HUDEP-2 (cell line): ENCODE data around the gene SV2B.

Experiments used
- DNase-seq, 76 experiments: peaks; one replicate each; lab custom pipeline; 2025; ENCODE audit not compliant: unreplicated experiment in 76 of 76; lab: John Stamatoyannopoulos, UW

Gene SV2B

DNA sequence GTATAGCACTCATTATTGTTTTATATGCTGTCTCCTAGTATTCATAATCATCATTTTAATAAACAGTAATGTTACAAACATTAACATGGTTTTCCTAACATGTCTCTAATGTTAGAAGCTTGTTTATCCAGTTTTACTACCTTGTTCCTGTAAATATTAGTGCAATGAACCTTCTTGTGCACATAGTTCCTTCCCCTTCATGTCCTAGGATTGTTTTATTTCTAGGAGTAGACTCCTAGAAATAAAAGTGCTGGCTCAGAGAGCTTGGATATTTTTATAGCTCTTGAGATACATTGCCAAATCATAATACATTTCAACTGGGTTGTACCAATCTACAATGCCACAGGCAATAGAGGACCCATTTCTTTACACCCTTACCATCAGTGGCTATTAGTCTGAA lies 161.3 kb downstream of the SV2B start:
- DNase-seq = no peak

DNA sequence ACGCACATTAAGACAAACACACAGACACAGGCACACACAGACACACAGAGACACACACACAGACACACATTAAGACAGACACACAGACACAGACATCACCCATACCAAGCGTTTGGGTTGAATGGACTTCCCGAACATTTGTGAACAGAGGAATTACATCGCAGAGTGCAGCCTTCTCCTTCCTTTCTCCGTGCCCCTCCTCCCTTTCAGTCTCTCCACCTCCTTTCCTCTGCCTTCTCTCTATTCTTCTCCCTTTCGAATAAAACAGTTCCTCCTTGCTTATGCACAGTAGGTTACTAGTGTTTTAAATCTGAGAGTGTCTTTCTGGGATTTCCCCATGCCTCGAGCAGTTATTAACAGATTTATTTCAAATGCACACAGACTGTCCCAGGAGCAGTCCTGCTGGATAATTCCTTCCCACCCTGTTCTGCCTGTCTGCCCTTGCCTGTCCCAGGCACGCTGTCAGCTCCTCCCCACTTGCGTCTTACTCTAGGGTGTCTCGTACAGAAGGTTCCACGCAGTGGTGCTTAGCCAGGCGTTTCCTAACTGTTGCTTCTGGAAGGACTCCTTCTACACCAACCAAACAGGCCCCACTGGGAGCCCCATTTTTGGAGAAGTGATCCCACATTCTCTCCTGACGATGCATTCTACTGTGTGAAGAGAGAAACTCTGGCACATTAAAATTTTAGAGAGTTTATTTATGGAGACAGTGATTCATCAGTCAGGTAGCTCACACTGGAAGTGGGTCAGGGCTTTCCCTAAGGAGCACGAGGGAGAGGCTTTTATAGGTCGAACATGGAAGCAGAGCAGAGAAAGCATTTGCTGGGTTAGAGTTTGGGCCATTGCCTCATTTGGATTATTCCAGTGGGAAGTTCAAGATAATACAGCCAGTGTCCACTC lies 163.8 kb downstream of the SV2B start:
- no peak for DNase-seq

DNA sequence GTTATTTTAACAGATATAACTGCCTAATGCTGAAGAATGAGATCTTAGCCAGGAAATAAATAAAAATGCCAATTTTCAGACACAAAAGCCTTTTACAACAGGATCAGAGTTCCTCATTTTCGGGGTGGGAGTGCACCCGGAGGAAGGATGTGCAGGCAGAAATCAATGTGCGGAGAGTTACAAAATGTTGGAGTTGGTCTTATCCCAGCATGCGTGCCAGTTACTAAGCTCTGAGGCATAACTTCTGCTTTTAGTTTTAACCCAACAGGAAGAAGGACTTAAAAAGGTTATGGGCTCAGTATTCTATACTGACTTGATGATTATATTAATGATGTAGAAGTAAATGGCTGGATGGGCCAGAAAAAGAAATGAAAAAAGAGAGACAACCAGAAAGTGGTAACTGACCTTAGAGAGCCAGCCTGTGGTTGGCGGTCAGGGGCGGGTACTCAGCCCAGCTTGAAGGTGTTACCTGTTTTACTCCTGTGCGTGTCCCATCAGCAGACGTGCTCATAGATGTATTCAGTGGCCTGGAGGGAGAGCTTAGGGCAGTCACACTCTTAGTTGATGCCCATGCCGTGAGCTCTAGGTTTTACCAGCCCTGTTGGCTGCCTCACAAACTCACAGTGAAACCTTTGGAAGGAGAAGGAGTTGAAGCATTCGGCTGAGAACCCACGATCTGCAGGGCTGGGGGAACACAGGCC lies 164.7 kb downstream of the SV2B start:
- DNase-seq = no peak

DNA sequence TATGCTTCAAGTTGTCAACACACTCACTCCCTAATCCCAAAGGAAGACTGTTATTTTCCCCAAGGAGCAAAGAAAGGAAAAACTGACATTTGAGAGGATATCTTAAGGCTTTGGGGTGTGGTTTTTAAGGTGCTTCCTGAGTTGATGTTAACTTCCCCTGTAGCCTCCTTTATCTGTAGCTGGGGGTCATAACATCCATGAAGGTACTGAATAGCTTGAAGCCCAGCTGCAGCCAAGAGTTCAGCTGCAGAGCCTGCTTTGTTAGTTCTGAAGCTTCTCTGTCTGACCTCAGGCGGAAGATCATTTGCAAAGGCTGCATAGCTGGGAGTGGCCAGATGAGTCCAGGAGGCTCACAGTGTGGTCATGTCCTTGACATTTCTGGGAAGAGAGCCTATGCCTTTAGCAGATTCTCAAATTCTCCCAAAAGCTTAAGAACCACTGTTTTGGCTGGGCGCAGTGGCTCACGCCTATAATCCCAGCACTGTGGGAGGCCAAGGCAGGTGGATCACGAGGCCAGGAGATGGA lies 165.4 kb downstream of the SV2B start:
- no peak for DNase-seq

DNA sequence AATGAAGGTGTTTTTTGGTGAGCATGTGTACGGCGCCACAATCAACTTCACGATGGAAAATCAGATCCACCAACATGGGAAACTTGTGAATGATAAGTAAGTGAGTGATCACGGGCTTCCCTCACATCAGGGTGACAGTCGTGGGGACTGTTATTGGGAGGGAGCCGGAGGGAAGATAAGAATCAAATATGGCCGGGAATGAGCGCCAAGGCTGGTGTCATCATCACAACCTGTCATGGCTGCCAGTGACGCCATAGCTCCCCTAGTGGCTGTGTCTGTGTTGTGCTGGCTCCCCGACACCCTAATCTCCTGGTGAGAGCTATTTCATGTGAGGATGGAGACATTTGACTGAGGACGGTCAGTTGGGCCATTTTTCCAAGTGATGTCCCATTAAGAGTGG lies 168.5 kb downstream of the SV2B start:
- DNase-seq = peak in 14 of 76 experiments; percentile 4 to 32 (median 12)

DNA sequence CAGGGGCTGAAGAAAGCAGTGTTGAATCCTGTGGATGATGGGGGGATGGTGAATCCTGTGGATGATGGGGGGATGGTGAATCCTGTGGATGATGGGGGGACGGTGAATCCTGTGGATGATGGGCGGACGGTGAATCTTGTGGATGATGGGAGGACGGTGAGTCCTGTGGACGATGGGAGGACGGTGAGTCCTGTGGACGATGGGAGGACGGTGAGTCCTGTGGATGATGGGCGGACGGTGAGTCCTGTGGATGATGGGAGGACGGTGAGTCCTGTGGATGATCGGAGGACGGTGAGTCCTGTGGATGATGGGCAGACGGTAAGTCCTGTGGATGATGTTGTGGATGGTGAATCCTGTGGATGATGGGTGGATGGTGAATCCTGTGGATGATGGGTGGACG lies 170.7 kb downstream of the SV2B start:
- DNase-seq = no peak

DNA sequence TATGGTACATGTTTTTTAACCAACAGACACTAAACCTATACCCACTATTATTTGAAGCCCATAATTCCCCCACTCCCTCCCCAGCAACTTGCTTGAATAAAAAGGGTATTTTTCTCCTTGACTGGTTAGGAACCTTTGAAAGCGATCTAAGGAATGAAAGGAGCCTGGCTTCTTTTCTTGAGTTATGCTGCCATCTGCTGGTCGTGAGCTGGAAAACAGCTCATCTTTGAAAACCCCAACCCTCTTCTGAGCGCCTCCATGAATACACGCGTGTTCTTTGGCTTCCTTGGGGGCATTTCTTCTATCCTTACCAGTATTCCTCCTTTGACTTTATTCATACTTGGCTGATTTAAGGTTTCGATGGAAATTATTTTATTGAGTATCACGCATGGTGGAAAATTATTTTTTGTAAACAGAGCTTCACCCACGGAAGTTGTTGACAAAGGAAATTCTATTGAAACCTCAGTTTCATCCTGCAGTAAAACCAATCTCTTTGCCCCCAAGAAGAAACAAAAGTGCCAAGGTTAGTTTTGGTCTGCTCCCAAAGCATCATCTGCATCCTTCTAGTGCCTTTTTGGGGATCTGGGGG lies 171.6 kb downstream of the SV2B start:
- DNase-seq = peak in 30 of 76 experiments; percentile 1 to 56 (median 18)

DNA sequence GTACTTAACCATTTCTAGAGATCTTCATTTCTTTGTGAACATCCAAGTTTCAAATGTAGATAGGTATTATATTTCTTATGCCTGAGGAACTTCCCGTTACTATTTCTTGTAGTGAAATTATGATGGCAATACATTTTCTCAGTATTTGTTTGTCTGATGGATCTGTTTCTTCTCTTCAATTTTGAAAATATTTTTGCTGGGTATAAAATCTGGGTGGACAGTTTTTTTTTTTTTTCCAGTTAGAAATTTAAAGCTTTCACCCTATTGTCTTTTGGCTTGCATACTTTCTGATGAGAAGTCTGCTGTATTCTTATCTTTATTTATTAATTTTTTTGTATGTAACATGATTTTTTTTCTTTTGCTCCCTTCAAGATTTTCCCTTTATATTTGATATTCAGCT lies 175.8 kb downstream of the SV2B start:
- DNase-seq = no peak

DNA sequence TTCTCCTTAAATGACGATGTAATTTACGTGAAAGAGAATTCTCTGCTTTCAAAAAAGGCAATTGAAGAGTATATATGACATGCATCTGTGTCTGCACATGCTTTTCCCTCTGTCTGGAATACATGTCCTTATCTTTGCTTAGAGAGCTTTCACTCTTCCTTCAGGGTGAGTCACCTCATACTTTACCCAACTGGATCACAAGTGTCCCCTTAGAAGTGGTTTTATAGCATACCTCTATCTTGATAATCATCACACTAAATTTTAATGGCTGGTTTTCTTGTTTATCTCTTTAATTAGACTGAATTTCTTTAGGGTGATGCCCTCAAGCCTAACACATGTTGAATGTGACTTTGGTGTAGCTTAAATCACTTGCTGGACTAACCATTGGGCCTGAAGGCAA lies 178.9 kb downstream of the SV2B start:
- no peak for DNase-seq

DNA sequence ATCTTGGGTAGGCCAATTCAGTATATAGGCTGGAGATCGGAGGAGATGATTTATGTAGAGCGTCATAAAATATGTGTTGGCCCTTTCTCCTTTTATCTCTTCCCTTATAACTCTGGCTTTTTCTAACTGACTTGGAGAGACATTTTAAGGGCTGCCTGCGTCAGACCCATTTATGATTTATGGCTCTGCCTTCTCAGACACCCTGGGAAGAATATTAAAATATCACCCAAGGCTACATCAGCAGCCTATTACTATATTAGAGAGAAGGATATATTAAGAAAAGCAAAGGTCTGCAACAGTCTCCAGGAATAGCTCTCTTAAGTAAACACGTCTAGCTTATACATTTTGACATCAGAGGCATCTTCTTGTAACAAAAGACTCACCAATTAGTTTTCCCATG lies 179.4 kb downstream of the SV2B start:
- no peak for DNase-seq

DNA sequence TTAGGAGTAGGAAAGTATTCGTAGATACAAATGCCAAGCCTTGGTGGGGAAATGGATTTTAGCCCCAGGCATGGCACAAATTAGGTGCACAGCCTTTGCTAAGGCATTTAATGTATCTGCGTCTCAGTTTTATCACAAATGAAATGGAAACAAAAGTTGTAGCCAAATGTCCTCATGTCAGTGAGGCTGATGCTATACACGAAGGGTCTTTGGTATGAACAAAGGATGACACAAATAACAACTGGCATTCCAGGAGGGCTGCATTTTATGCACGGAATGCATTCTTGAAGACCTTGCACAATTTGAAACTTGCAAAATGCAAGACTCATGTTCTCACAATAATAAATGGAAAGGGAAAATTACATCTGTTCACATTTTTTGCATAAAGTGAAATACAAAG lies 181.9 kb downstream of the SV2B start:
- no peak for DNase-seq

DNA sequence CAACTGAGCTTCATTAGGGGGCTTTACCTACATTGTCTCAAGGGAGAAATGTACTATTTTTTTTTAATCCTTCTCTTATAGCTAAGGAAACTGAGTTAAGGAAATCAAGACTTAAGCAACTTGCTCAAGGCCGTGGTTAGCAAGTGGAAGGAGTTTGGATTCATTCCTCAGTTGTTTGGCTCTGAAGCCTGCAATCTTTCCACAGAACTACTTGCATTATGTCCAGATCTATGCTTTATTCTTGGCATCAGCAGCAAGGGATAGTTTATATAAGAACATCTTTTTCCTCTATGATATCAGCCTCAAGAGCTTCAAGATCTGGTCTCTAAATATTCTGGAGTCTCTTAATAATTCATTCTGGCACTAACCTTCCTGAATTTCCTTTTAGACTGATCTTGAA lies 182.4 kb downstream of the SV2B start:
- no peak for DNase-seq

DNA sequence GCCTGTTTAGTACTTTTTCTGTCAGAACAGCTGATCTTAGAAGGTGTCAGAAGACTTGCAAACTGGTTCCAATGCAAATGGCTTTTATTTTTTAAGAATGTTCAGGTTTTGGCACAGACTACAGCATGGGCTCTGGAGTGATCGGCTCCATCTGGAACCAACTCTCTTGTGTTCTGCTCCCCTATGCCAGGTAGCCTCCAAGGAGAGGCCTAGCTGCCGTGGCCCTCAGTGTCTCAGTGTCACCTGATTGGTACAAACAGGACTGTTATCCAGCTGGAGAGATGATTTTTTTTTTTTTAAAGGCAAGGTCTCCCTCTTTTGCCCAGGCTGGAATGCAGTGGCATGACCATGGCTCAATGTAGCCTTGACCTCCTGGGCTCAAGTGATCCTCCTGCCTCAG lies 183.1 kb downstream of the SV2B start:
- no peak for DNase-seq

DNA sequence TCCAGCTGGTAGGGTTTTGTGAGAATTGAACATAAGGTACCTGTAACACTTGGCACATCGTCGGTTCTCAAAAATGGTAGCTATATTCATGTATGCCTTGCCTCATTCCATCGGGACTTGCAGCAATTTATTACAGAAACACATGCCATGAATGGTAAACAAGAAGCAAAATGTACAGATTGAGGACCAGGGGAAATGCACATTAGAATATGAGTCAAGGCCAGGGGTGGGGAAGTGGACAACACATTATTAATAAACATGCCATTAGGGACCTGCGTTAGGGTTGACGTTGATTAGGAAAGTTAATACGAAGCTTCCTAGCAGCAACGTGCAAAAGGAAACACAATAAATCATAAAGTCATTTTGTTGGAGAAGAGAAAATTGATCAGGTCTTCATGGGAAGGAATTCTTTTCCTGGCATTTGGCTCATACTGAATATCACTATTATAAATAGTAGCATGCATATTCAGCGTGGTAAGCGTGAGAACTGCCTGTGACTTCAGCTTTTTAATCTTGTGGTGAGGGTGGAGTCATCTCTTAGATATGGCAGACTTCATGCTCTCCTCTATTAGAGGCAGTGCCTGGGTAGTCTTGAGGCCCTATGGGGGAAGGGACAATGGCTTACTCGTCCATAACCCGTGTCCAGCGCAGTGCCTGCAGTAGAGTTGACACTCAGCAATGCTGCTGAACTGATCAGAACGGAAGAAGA lies 184.9 kb downstream of the SV2B start:
- DNase-seq = no peak

DNA sequence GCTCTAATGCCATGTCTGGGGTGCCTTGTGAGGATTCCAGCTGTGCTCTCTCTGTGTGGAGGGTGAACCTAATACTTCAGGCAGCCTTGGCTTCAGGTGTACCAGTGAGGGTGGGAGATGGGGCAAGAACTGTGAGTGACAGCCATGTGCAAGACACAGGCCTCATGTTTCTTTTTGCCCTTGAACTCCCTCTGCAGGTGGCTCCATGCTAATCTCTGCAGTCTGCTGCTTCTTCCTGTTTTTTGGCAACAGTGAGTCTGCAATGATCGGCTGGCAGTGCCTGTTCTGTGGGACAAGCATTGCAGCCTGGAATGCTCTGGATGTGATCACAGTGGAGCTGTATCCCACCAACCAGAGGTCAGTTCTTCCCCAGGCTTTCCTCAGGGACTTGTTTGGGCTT lies 189.3 kb downstream of the SV2B start:
- DNase-seq = peak in 1 of 76 experiments; percentile 9

DNA sequence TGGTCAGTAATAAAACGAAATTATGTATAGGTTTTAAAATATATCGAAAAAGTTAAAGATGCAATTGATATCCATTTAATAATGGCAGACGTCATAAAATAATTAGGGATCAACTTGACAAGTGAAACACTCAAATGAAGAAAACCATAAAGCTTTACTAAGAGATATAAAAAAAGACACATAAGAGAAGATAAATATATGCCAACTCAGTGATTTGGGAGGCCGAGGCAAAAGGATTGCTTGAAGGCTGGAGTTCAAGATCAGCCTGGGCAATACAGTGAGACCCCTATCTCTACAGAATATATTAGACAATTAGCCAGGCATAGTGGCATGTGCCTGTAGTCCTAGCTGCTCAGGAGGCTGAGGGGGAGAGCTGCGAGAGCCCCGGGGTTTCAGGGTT lies 190.5 kb downstream of the SV2B start:
- no peak for DNase-seq

DNA sequence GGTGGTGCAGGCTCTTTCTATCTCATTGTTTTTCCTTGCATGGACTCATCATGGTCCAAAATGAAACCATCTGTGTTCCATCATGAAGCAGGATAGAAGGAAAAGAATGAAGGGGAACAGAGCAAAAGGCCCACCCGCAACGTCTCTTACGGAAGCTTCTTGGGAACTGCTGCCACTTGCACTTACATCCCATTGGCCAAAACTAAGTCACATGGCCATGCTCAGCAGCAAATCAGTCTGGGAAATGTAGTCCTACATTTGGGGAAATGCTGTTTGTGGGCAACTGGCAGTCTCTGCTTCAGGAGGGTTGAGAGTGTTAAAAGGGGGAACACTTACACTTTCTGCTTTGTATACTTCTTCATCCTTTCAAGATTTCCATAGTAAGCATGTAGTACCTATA lies 191.6 kb downstream of the SV2B start:
- DNase-seq = peak in 5 of 76 experiments; percentile 1 to 17 (median 6)

DNA sequence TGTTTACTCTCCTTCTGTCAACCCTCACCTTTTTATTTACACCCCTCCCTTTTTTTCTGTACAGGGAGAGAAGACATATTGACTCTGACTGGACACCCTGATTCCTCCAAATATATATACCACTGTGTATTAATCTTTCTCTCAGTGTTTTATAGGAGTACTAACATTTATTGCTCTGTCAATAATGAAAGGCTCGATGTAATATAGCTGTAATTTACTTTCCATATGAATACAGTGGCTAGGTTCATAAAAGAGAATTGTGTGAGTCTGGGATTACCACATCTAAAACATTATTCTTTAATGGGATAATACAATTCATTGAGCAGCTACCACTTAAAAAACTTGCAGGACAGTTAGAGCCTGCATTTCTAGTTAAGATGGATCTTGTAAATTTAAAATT lies 194.3 kb downstream of the SV2B start:
- no peak for DNase-seq

DNA sequence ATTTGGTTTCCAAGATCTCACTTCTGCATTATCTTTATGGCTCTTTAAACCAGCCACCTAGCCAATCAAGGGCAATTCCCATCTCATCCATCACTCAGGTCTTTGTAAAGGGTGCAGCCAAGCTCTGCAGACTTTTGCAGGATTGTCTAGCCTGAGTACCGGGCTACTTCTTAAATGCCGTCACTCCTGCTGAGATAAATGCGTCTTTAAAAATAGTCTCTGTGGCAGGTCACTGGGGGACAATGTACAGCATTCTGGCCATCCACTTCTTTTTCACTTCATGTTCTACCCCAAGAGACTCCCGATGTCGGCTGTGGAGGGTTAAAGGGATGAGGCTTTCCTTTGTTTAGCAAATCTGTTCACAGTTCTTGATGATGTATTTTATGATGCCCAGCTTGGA lies 194.7 kb downstream of the SV2B start:
- DNase-seq = no peak

DNA sequence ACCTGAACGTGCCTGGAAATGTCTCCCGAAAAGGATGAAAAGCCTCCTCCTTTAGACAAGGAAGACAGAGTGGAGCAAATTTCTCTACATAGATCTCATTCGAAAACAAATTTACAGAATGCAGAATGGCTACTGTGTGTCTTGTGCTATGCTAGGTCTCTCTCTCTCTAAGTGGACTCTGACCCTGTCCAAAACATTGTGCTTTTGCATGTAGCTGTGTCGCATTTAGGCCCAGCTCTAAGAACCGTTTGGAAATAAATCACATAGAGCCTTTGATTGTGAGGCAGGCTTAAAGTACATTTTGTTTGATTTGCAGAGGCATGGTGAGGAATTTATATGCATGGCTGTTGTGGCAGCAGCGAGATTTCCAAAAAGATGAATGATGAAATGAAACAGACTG lies 198.0 kb downstream of the SV2B start:
- DNase-seq = no peak
